ENCODE results near the gene EXOC4. TPM values are rescaled to one million over a fixed set of nuclear protein-coding genes. Genes with fewer than 3 reads are reported as not detected.

EXOC4 gene
- total RNA-seq, 1 donor from 2014 or later: 94.0 TPM

DNA sequence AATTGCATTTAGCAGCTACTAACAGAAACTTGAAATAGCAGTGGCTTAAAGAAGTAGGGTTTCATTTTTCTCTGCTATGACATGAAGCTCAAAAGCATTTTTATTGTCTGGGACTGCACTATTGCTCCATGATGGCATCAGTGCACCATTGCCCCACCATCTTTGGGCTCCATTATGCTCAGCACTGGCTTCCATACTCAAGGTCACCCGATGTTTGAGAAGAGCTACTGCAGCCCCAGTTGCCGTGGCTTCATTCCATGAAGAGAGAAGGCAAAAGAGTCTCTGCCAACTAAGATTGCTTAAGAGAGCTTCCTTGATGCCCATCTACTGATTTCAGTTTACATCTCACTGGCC is 682.1 kb downstream of the EXOC4 start:
- Mint-ChIP-seq H3K9me3 (ENCODE audit: unreplicated experiment) (no peaks in the 10 kb centered on the region), H3K27ac (ENCODE audit: unreplicated experiment) (no peak overlapping the region), H3K36me3 (ENCODE audit: low read depth, unreplicated experiment) (peaks cover 5% of the 10 kb centered on the region), H3K27me3 (ENCODE audit: unreplicated experiment) (no peaks in the 10 kb centered on the region), H3K4me1 (ENCODE audit: unreplicated experiment) (no peaks in the 10 kb centered on the region), H3K4me3 (ENCODE audit: unreplicated experiment) (no peak overlapping the region)
- TF ChIP-seq, protein P1, sequence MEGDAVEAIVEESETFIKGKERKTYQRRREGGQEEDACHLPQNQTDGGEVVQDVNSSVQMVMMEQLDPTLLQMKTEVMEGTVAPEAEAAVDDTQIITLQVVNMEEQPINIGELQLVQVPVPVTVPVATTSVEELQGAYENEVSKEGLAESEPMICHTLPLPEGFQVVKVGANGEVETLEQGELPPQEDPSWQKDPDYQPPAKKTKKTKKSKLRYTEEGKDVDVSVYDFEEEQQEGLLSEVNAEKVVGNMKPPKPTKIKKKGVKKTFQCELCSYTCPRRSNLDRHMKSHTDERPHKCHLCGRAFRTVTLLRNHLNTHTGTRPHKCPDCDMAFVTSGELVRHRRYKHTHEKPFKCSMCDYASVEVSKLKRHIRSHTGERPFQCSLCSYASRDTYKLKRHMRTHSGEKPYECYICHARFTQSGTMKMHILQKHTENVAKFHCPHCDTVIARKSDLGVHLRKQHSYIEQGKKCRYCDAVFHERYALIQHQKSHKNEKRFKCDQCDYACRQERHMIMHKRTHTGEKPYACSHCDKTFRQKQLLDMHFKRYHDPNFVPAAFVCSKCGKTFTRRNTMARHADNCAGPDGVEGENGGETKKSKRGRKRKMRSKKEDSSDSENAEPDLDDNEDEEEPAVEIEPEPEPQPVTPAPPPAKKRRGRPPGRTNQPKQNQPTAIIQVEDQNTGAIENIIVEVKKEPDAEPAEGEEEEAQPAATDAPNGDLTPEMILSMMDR (IDR thresholded peaks at IDR 0.05; ENCODE audit: unreplicated experiment): no peak
- DNase-seq (ENCODE audit: low spot score): no peak

DNA sequence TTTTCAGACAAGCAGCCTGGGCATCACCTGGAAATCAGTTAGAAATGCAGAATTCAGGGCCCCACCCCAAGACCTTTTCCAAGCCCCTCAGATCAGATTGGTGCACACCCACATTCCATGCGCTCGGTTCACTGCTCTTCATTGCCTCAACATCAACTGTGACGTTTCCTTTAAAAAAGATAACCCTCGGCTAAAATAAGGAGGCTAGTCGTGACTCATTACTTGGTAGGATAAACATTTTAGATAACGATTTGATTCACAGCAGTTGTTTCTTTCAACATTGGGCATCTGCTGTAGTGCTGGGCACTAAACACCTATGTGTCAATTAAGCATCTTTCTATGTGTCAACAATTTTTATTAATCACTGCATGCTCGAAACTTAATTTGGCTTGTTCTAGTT is 683.2 kb downstream of the EXOC4 start:
- H3K4me1 Mint-ChIP-seq (ENCODE audit: unreplicated experiment): no peaks in the 10 kb centered on the region
- H3K27ac Mint-ChIP-seq (ENCODE audit: unreplicated experiment): no peak overlapping the region
- DNase-seq (ENCODE audit: low spot score): no peak
- TF ChIP-seq, protein P1 (IDR thresholded peaks at IDR 0.05; ENCODE audit: unreplicated experiment): no peak
- no peaks in the 10 kb centered on the region for H3K9me3 Mint-ChIP-seq (ENCODE audit: unreplicated experiment)
- H3K36me3 Mint-ChIP-seq (ENCODE audit: low read depth, unreplicated experiment): peaks cover 5% of the 10 kb centered on the region
- no peak overlapping the region for H3K4me3 Mint-ChIP-seq (ENCODE audit: unreplicated experiment)
- H3K27me3 Mint-ChIP-seq (ENCODE audit: unreplicated experiment): no peaks in the 10 kb centered on the region

DNA sequence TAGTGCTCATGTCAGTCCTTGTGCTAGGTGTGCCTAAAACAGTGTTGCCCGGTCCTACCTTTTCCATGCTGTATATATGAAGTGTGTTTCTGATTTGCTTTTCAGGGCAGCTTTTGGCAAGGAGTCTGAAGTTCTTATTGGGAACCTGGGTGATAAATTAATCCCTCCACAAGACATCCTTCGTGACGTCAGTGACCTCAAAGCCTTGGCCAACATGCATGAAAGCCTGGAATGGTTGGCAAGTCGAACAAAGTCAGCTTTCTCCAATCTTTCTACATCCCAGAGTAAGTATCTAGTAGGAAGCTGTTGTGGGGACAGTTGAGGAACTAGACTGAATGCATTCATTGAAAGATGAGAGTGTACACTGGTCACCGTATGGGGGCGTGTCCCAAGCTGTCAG is 684.9 kb downstream of the EXOC4 start:
- no peaks in the 10 kb centered on the region for H3K4me1 Mint-ChIP-seq (ENCODE audit: unreplicated experiment)
- no peak for DNase-seq (ENCODE audit: low spot score)
- H3K27ac Mint-ChIP-seq (ENCODE audit: unreplicated experiment): no peak overlapping the region
- peaks cover 5% of the 10 kb centered on the region for H3K36me3 Mint-ChIP-seq (ENCODE audit: low read depth, unreplicated experiment)
- H3K9me3 Mint-ChIP-seq (ENCODE audit: unreplicated experiment): no peaks in the 10 kb centered on the region
- H3K27me3 Mint-ChIP-seq (ENCODE audit: unreplicated experiment): no peaks in the 10 kb centered on the region
- no peak overlapping the region for H3K4me3 Mint-ChIP-seq (ENCODE audit: unreplicated experiment)
- TF ChIP-seq, protein P1 (IDR thresholded peaks at IDR 0.05; ENCODE audit: unreplicated experiment): no peak

DNA sequence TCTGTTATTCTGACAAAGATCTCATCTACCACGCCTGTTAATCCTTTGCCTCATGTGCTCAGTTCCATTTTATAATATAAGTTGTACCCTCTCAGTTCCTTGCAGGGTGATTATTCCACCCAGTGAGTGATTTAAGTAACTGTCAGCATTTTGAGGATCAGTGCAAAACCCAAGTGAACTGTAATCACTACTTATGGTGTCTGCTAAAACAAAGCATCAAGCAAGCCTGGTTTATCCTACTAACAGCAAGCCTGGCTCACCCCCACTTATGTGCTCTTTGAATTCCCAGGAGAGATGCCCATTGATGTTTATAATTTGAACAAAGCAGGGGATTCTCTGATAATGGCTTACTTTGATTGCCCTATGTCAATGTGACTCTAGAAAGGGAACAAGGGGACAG is 687.5 kb downstream of the EXOC4 start:
- Mint-ChIP-seq H3K9me3 (ENCODE audit: unreplicated experiment) (no peaks in the 10 kb centered on the region), H3K4me3 (ENCODE audit: unreplicated experiment) (no peak overlapping the region), H3K4me1 (ENCODE audit: unreplicated experiment) (no peaks in the 10 kb centered on the region), H3K27ac (ENCODE audit: unreplicated experiment) (no peak overlapping the region), H3K36me3 (ENCODE audit: low read depth, unreplicated experiment) (peaks cover 5% of the 10 kb centered on the region), H3K27me3 (ENCODE audit: unreplicated experiment) (no peaks in the 10 kb centered on the region)
- DNase-seq (ENCODE audit: low spot score): no peak
- TF ChIP-seq, protein P1 (IDR thresholded peaks at IDR 0.05; ENCODE audit: unreplicated experiment): no peak

DNA sequence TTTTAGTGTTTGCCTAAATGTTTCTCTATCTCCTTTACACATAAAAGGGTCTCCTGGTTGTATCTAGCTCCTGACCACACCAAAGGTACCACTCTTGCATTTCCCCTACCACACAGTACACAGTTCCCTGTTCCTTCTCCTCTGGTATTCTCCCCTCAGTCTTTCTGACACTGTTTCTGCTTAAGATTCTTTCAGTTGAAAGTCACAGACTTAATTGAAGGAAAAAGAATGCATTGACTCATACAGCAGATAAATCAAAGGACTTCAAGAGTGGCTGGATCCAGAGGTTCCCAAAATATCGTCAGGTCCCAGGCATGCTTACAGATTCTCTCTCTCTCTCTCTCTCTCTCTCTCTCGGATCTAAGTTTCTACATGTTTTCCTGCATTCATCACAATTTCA is 688.6 kb downstream of the EXOC4 start:
- peaks cover 5% of the 10 kb centered on the region for H3K36me3 Mint-ChIP-seq (ENCODE audit: low read depth, unreplicated experiment)
- no peak overlapping the region for H3K4me3 Mint-ChIP-seq (ENCODE audit: unreplicated experiment)
- H3K9me3 Mint-ChIP-seq (ENCODE audit: unreplicated experiment): no peaks in the 10 kb centered on the region
- no peaks in the 10 kb centered on the region for H3K27me3 Mint-ChIP-seq (ENCODE audit: unreplicated experiment)
- TF ChIP-seq, protein P1 (IDR thresholded peaks at IDR 0.05; ENCODE audit: unreplicated experiment): no peak
- no peaks in the 10 kb centered on the region for H3K4me1 Mint-ChIP-seq (ENCODE audit: unreplicated experiment)
- no peak for DNase-seq (ENCODE audit: low spot score)
- H3K27ac Mint-ChIP-seq (ENCODE audit: unreplicated experiment): no peak overlapping the region
